Measurements from ENCODE around the gene CTNNA1. TPM values are rescaled to one million over a fixed set of nuclear protein-coding genes. Genes with fewer than 3 reads are reported as not detected.

Gene CTNNA1
- total and polyA plus RNA-seq, 2 experiments from 2014 or later = 194 to 393 TPM

DNA sequence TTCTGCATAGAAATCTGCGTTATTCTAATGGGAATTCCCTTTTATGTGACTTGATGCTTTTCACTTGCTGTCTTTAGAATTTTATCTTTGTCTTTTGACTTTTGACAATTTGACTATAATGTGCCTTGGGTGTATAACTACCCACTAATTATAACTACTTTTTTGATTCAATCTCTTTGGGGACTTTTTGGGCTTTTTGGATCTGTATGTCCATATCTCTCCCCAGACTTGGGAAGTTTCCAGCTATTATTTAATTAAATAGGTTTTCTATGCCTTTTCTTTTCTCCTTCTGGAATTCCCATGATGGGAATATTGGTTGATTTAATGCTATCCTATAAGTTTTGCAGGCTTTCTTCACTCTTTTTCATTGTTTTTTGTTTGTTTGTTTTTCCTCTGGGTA is 64.0 kb downstream of the CTNNA1 start:
- H3K9me3 ChIP-seq (ENCODE audit: low read depth) = no peaks in the 10 kb centered on the region
- no peak overlapping the region for H3K4me2 ChIP-seq (ENCODE audit: unreplicated experiment)
- H3K4me1 ChIP-seq (ENCODE audit: insufficient read depth) = peaks cover 13% of the 10 kb centered on the region; the same call in 1 of the 2 replicates
- TF ChIP-seq EZH2phosphoT487 (IDR thresholded peaks at IDR 0.05; ENCODE audit: insufficient read depth, low read depth) = no peak
- TF ChIP-seq EZH2 (IDR thresholded peaks at IDR 0.05; ENCODE audit: insufficient read depth, poor library complexity, severe bottlenecking) = no peak
- H3K79me2 ChIP-seq (ENCODE audit: insufficient read depth) = peaks cover 100% of the 10 kb centered on the region
- 97 to 100% methylated on average over 1 of the region's 1 CpG for WGBS, 2 experiments (ENCODE audit: low coverage in 1 of 2, low lambda C conversion rate in 2 of 2, missing lambda C conversion rate in 2 of 2)
- peaks cover 13% of the 10 kb centered on the region for H4K20me1 ChIP-seq (ENCODE audit: insufficient read depth)
- peaks cover 21% of the 10 kb centered on the region; the same call in 1 of the 2 replicates for H3F3A ChIP-seq (ENCODE audit: insufficient read depth)
- H3K4me3 ChIP-seq = no peak overlapping the region
- DNase-seq = no peak
- no peak overlapping the region for H3K9ac ChIP-seq
- peaks cover 28% of the 10 kb centered on the region; the same call in 1 of the 2 replicates for H3K36me3 ChIP-seq (ENCODE audit: low read depth)
- no peaks in the 10 kb centered on the region for H3K9me2 ChIP-seq (ENCODE audit: insufficient read depth)
- H2AFZ ChIP-seq = no peak overlapping the region
- no peaks in the 10 kb centered on the region for H3K27me3 ChIP-seq (replicated peaks; ENCODE audit: insufficient read depth)
- H3K27ac ChIP-seq = no peak overlapping the region
- in situ Hi-C loops (cut with MboI) = no loop called here

- no peaks in the 10 kb centered on the region for H3K27me3 ChIP-seq (replicated peaks; ENCODE audit: insufficient read depth)
- H3K4me2 ChIP-seq (ENCODE audit: unreplicated experiment) = no peak overlapping the region
- no peak for DNase-seq
- no peak for TF ChIP-seq EZH2phosphoT487 (IDR thresholded peaks at IDR 0.05; ENCODE audit: insufficient read depth, low read depth)
- H3K27ac ChIP-seq = no peak overlapping the region
- H3K4me3 ChIP-seq = no peak overlapping the region
- peaks cover 18% of the 10 kb centered on the region; the same call in 1 of the 2 replicates for H3K36me3 ChIP-seq (ENCODE audit: low read depth)
- H3F3A ChIP-seq (ENCODE audit: insufficient read depth) = peaks cover 27% of the 10 kb centered on the region; the same call in 1 of the 2 replicates
- peaks cover 97% of the 10 kb centered on the region for H3K79me2 ChIP-seq (ENCODE audit: insufficient read depth)
- H3K9me2 ChIP-seq (ENCODE audit: insufficient read depth) = no peaks in the 10 kb centered on the region
- in situ Hi-C loops (cut with MboI) = no loop called here
- no peak overlapping the region for H3K9ac ChIP-seq
- H3K4me1 ChIP-seq (ENCODE audit: insufficient read depth) = peaks cover 13% of the 10 kb centered on the region; the same call in 1 of the 2 replicates
- no peak overlapping the region for H2AFZ ChIP-seq
- no peaks in the 10 kb centered on the region for H3K9me3 ChIP-seq (ENCODE audit: low read depth)
- H4K20me1 ChIP-seq (ENCODE audit: insufficient read depth) = peaks cover 13% of the 10 kb centered on the region
- WGBS, 2 experiments (ENCODE audit: low coverage in 1 of 2, low lambda C conversion rate in 2 of 2, missing lambda C conversion rate in 2 of 2) = 62 to 81% methylated on average over 4 of the region's 4 CpGs
Observed at GRCh38 chr5:138819081-138819480, 65.9 kb downstream of the CTNNA1 start.

DNA sequence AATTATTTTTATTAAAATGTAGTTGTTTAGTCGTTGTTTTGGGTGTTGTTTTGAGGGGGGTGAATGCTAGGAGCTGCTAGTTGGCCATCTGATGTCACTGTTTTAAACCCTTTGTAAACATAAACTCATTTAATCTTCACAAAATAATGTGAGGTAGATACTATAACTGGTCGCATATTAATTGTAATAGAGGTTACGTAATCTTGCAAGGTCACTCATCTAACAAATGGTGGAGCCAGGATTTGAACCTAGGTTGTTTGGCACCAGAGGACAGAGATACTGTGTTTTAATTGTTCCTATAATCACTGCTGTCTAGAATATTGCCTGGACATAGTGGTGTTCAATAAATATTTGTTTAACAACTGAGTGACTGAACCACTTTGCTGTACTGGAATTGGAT is 67.5 kb downstream of the CTNNA1 start:
- Histone ChIP-seq H2AFZ (no peak overlapping the region), H3K9me2 (ENCODE audit: insufficient read depth) (no peaks in the 10 kb centered on the region), H3K27ac (no peak overlapping the region), H3K79me2 (ENCODE audit: insufficient read depth) (peaks cover 97% of the 10 kb centered on the region), H3K4me3 (no peak overlapping the region), H3K27me3 (replicated peaks; ENCODE audit: insufficient read depth) (no peaks in the 10 kb centered on the region), H3K4me1 (ENCODE audit: insufficient read depth) (peaks cover 22% of the 10 kb centered on the region; the same call in 1 of the 2 replicates), H3F3A (ENCODE audit: insufficient read depth) (peaks cover 38% of the 10 kb centered on the region; the same call in 1 of the 2 replicates), H3K36me3 (ENCODE audit: low read depth) (peaks cover 19% of the 10 kb centered on the region; the same call in 1 of the 2 replicates), H3K9ac (no peak overlapping the region), H3K9me3 (ENCODE audit: low read depth) (no peaks in the 10 kb centered on the region), H4K20me1 (ENCODE audit: insufficient read depth) (peaks cover 15% of the 10 kb centered on the region; the same call in 1 of the 2 replicates), H3K4me2 (ENCODE audit: unreplicated experiment) (no peak overlapping the region)
- no peak for DNase-seq
- TF ChIP-seq EZH2phosphoT487 (IDR thresholded peaks at IDR 0.05; ENCODE audit: insufficient read depth, low read depth) (no peak), EZH2 (IDR thresholded peaks at IDR 0.05; ENCODE audit: insufficient read depth, poor library complexity, severe bottlenecking) (no peak)
- WGBS, 2 experiments (ENCODE audit: low coverage in 1 of 2, low lambda C conversion rate in 2 of 2, missing lambda C conversion rate in 2 of 2) = 81 to 83% methylated on average over 3 of the region's 3 CpGs
- in situ Hi-C loops (cut with MboI) = loop anchor here (10.0 kb wide), 1 partner anchor 444 kb away; no protein-coding TSS in a partner anchor

DNA sequence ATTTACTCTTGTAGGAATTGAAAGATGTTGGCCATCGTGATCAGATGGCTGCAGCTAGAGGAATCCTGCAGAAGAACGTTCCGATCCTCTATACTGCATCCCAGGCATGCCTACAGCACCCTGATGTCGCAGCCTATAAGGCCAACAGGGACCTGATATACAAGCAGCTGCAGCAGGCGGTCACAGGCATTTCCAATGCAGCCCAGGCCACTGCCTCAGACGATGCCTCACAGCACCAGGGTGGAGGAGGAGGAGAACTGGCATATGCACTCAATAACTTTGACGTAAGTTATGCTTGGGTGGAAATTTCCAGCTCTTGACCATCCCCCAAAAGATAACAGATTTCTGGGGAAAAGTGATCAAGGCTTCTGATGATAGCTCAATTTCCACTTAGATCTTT is 71.3 kb downstream of the CTNNA1 start:
- Histone ChIP-seq H3K9me3 (ENCODE audit: low read depth) (no peaks in the 10 kb centered on the region), H3K4me3 (no peak overlapping the region), H3K36me3 (ENCODE audit: low read depth) (peaks cover 31% of the 10 kb centered on the region), H3K79me2 (ENCODE audit: insufficient read depth) (peaks cover 92% of the 10 kb centered on the region), H3K4me1 (ENCODE audit: insufficient read depth) (peaks cover 18% of the 10 kb centered on the region), H3K9ac (no peak overlapping the region), H4K20me1 (ENCODE audit: insufficient read depth) (0 out of 2 replicates have a peak, but pooled peaks cover 16% of the 10 kb centered on the region), H3K27me3 (replicated peaks; ENCODE audit: insufficient read depth) (no peaks in the 10 kb centered on the region), H3K4me2 (ENCODE audit: unreplicated experiment) (no peak overlapping the region), H3F3A (ENCODE audit: insufficient read depth) (peaks cover 42% of the 10 kb centered on the region; the same call in 1 of the 2 replicates), H2AFZ (no peak overlapping the region), H3K27ac (no peak overlapping the region), H3K9me2 (ENCODE audit: insufficient read depth) (no peaks in the 10 kb centered on the region)
- WGBS, 2 experiments (ENCODE audit: low coverage in 1 of 2, low lambda C conversion rate in 2 of 2, missing lambda C conversion rate in 2 of 2) = 68% methylated on average over 7 of the region's 7 CpGs
- TF ChIP-seq EZH2 (IDR thresholded peaks at IDR 0.05; ENCODE audit: insufficient read depth, poor library complexity, severe bottlenecking) = no peak
- no peak for TF ChIP-seq EZH2phosphoT487 (IDR thresholded peaks at IDR 0.05; ENCODE audit: insufficient read depth, low read depth)
- in situ Hi-C loops (cut with MboI) = loop anchor here (10.0 kb wide), 1 partner anchor 440 kb away; no protein-coding TSS in a partner anchor
- peak; percentile 39 for DNase-seq
